HG02973 (cell line): ENCODE results near the gene MELTF.

ENCODE experiments used
- ATAC-seq: cut with Tn5 transposase; IDR thresholded peaks from one replicate; pipeline ENCODE4 v1.9.1; 2021; ENCODE audit warnings: moderate library complexity; ENCODE audit not compliant: unreplicated experiment

Gene MELTF

DNA sequence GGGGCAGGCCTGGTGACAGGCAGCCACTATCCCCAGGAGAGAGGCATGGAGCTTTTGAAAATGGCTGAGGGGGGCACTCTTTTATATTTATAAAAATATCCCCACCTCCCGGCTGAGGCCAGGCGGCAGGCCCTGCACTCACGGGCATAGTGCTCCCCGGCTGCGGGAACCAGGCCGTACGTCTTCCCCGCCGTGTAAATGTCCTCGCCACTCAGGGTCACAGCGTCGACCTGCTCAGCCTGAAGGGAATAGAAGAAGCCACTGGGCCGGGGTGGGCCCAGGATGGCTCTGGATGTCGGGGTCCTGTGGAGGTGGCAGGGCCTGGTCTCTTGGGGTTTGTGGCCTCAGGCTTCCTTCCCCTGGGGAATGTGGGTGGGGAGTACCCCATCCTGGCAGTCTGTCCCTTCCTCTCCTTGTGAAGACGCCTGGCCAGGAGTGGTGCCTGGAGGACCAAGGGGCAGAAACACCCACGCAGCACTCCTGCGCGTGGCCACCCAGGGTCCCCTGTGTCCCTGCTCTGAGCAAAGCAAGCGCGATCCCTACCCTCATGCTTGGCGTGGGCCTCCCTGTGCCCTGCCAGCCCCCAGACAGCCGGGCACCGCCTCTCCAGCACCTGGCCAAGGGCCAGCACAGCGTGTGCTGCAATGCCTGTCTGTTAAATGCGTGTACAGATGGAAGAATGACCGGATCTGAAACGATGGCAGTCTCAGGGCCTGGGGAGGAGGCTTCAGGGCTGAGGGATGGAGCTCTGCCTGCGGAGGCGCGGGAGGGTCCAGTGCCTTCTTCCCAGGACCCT, 18.9 kb downstream of the MELTF start:
- no peak for ATAC-seq

DNA sequence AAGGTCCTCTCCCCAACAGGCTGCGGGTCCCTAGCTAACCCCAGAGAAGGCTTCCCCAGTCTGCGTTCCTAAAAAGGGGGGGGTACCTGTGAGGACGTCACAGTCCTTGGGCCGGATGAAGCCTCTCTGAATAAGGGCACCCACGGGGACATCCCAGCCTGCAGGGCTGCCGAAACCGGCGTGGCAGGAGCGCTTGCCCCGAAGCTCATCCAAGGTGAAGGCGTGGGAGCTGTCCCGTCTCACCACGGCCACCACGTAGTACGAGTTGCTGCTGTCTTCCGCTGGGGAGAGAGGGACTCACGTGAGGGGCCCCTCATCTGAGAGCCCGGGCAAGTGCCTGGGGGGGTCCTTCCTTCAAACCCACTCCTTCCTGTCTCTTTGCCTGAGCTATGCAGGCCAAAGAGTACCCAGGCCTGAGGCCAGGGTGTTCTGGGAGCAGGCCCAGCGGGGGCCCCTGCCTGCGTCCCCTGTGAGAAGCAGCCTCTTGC, 20.0 kb downstream of the MELTF start:
- no peak for ATAC-seq

DNA sequence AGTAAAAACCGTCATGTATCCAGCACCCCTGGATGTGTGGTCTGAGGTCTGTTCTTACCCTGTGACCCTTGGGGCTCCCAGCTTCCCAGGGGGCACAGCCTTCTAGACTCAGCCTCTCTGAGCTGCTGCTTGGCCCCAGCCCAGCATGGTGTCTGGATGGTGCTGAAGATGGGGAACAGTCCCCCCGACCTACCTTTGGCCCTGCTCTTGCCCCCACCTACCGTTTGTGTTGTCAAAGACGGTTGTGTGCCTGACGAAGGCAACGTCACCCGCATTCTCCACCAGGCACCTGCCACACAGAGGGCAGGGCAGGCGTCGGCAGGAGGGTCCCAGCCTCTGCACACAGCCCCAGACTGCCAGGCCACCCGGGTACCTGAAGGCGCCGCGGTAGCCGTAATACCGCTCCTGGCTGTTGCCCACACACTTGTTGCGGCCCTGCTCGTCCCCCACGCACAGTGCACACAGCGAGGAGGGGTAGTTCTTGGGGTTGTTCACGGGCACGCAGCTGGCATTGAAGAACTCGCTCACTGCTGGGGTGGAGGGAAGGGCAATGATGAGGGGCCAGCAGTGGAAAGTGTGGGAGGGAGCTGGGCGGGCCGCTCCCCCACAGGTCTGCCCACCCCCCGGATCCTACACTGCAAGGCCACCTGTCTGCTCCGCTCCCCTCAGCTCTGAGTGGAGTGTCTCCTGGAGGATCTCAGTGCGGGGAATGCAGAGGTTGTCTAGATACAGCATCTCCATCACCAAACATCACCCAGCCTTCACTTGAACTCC, 21.0 kb downstream of the MELTF start:
- no peak for ATAC-seq

DNA sequence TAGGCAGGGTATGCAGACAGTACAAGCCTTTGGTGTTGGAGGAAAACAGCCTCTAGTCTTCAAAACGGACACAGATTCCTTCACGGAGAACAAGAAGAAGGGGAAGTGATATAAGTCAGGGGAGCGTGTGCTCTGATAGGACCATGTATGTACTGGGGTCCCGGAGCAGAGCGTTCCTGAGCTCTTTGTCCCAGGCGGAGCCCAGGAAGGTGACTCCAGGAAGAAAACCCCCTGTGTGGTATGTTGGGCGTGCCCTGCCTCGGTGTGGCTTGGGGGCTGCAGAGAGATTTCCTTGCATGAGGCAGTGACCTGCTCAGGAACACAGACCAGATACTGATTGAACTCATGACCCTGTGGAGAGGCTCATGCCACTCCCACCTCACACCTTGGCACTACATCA, 21.7 kb downstream of the MELTF start:
- ATAC-seq = no peak

DNA sequence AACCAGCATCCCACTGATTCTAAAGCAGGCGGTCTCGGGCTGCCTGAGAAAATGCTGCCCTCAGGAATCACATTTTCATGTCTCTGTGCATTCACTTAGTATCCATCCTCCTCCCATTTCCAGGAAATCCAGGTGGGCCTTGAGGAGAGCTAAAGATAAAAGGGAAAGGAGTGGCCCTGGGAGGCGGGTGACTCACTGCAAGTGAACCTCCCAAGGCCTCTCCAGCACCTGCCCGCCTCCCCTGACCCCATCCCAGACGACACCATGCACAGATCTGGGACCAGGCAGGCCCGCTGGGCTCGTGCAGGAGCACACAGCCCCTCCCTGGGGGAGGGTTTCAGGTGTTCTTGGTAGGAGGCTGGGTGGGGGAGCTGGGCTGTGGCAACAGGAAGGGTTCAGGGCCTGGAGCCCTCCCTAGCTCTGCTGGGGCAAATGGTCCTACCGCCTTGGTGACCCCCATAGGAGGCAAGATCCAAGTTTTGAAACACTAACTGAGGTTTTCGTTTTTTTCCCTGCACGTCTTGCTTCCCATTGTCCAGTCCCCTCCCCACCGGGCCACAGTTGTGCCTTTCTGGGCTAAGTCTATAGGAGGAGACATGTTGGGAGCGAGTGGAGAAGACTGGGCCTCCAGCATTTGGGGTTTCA, 22.2 kb downstream of the MELTF start:
- no peak for ATAC-seq

DNA sequence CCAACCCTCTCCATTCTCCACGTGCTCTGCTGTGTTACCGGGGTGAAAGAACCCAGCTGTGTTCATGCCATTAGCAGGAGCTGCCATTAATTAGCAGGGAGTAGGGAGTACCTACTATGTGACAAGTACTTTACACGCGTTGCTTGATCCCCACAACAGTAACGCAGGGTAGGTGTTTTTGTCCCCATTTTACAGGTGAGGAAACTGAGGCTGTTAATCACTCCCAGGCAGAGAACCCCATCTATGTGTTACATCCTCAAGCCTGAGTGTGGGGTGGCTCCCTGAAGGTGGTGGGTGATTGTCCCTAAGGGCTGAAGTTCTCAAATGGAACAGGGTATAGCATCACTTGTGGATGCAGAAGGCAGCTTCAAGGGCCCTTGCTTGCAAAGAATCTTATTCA, 22.8 kb downstream of the MELTF start:
- no peak for ATAC-seq

DNA sequence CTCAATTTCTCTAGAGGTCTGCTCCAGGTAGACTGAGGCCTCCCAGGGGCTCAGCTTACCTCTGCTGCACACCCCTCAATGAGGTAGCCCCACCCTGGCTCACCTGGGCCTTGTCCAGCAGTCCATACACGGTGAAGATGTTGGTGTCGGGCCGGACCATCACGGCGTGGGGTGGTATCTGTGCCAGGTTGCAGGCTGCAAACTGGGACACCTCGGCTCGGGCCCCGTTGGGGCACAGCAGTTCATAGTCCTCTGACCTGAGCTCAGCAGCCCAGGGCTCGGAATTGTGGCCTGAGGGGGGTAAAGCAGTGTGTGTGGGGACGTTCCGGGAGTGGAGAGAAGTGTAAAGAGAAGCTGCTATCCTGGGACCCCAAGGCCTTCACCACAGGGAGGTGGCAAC, 23.2 kb downstream of the MELTF start:
- no peak for ATAC-seq

DNA sequence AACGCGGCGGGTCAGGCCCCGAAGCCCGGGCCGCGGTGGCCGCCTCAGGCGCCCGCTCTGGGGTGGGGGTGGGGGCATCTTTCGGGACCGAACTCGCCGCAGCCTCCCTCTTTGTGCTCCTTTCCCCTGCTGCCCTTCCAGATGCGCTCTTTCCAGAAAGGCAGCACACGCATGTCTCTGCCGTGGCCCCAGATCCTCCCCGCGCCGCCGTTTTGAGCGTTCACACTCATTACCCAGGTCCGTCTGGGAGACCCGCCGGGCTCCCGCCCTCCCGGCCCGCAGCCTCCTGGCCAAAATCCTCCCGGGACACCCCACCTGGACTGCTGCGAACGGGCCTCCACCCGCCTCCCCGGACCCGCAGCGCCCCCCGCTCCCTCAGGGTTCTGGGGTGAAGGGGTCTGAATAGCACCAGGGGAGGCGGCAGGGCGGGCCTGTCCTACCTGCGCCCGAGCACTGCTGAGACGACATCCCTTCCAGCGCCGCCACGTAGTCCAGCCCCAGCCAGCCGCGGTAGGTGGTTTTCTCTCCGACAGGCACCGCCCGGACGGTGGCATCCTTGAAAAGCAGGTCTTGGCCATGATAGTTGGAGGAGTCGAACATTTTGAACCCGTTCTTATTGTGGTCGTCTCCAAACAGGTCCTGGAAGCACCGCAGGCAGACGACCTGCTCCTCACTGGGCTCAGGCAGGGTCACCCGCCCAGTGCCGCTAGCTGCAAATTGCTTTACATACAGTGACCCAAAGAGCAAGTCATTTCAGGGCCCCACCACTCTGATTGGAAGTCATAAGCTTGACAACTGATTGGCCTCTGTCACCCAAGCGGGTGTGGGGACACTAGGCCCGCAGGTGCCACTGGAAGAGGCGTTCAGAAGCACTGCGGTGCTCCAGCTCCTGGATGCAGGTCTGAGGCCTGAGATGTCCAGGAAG, 25.9 kb downstream of the MELTF start:
- peak; percentile 22 for ATAC-seq

DNA sequence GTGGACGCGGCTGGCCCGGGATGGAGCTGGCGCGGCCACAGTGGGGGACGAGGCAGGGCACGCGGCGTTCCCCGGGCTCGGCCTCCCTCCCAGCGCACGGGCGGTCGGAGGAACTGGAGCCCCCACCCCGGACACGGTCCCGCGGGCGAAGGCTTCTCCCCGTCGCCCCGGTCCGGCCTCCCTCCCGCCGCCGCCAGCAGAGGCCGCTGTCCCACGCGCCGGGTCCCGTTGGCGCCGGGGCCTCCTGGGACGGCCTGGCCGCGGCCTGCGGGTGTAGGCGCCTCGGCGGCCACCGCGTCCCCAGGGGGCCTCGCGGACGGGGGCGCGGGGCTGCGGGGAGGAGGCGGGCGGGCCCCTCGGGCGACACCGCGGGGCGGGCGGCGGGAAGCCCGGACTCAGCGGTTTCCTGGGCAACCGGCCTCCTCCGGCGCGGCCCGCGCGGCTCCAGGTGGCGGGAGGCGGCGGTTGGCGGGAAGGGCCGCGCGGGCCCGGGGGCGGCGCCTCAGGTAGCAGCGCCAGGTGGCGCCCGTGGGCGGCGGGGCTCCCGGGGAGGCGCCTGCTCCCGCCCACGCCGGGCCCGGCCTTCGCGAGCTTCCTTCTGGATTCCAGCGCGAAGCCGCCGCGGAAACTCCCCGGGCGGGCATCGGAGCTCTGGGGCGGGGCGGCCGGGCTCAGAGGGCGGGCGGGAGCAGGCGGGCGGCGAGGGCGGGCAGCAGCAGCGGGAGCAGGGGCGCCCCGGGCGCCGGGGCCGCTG, 26.7 kb downstream of the MELTF start:
- peak; percentile 61 for ATAC-seq

DNA sequence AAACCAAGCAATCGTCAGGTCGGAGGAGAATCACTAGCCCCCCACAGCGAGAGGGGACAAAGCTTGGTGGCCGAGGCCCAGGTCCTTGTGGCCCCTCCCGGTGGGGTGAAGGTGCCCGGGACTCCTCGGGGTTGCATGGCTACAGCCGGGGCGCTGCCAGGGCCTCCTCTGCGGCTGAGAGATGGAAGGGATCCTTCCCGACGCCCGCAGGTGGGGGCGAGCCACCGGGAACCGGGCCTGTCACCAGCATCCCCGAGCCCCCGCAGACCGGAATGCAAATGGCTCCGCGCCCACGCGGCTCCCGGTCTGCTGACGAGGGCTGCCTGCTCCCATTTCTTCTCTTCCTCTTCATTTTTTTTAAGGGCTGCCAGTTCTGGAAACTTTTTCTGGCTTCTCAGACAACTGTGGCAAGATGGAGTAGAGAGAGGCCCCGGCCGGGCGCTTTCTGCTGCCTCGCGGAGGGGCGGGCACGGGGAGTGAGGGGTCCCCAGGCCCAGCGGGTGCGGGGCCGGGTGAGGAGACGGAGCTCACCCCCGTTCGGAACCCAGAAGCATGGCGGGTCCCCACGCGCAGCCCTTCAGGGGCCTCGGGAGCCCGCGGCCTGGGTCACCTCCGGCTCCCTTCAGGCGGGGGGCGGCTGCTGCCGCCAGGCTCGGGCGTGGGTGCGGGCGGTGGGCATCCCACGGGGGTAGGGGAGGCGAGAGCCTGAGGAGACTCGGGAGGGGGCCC, 27.5 kb downstream of the MELTF start:
- ATAC-seq = no peak

DNA sequence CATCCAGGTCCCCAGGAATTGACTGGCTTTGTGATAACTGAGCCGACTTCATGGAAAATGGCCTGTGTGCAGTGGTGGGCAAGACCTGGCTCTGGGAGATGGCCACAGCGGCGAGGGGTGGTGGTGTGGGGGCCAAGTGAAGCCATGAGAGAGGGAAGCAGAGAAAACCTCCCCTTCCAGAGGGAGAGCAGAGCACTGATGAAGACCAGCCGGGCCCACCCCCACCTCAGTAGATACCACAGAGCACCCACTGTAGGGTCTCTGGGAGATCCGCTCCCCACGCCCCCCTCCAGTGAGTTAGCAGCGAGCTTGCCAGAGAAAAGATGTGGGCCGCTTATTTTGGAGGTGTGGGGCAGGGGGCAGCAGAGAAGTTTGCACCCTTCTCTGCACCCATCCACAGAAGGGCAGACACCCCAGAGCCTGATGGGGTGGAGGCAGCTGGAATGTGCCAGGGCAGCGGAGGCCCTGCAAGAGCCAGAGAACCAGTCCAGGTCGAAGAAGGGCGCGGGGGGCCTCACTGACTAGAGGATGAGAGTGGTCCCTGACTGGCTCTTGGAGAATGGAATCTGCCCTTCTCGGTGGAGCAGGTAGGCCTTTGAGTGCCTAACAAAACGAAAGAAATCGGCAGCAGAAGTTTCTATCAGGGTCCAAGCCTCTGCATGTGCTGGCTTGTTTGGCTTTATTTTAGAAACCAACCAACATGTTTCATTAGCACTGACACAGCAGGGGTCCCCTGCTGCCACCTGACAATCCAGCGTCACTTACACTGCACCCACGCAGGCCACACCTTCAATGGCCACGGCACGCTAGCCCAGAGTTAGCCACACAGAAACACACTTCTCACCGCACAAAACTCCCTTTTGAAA, 28.3 kb downstream of the MELTF start:
- no peak for ATAC-seq

DNA sequence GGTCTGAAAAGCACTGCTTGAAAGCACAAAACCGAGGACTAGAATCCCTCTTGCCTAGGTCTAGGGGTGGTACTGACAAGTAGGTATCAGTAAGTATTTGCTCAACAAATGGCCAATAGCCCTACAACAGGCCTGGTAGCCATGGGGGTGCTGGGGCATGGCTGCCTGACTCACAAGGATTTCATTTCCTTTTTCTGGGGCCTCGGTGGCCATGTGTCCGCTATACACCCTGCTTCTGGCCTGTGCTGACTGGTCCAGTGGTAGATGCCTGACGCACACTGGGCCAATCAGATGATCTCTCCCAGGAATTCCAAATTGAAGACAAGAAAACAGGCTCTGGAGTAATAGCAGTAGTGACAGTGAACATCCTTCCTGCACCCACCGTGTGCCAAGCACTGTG, 29.4 kb downstream of the MELTF start:
- no peak for ATAC-seq

DNA sequence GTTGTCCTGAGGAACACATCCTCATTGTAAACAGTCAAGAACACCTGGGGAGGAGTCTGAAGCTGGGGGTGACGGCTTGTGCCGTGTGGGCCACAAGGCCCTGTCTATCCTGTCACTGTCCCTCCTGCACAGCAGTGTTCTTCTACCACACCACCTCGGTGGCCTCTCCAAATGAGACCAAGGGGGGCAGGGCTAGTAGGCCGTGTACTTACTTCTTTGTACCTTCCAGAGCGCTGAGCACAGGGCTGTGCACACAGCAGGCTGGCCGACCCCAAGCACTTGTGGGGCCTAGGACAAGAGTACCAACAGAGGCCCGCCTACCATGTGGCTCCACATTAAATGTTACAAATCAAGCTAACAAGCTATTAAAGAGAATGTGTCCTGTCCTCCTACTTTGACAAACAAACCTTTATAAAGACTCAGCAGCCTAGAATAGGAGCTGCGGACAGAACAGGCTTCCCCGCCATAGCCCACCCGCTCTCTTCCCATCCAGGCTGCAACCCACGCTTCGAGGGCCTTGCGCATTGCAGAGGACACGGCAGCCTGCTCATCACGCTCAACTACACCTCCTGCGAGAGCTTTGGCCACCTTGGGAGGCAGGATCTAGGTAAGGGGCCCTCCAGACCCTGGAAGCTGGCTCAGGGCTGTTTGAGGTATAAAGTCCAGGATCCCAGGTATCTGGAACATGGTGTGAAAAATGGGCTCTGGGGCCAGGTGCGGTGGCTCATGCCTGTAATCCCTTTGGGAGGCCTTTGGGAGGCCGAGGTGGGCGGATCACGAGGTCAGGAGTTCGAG, 30.5 kb downstream of the MELTF start:
- ATAC-seq = no peak

DNA sequence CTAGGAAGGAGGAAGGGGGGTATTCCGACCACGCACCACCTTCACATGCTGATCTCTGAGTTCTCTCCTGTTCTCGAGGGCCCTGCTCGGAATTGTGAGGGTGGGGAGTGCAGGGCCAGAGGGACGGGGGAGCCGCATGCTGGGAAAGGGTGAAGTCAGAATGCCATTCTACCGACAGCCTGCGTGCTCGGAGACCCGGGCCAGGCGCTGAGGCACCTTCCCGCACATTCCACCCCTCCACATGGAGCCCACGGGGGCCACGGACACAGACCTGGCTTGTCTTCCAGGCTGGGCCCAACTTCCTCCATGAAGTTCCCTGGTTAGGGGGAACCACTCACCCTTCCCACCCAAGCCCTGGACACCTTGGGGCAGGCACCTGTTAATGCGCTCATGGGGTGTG, 32.3 kb downstream of the MELTF start:
- ATAC-seq = no peak

DNA sequence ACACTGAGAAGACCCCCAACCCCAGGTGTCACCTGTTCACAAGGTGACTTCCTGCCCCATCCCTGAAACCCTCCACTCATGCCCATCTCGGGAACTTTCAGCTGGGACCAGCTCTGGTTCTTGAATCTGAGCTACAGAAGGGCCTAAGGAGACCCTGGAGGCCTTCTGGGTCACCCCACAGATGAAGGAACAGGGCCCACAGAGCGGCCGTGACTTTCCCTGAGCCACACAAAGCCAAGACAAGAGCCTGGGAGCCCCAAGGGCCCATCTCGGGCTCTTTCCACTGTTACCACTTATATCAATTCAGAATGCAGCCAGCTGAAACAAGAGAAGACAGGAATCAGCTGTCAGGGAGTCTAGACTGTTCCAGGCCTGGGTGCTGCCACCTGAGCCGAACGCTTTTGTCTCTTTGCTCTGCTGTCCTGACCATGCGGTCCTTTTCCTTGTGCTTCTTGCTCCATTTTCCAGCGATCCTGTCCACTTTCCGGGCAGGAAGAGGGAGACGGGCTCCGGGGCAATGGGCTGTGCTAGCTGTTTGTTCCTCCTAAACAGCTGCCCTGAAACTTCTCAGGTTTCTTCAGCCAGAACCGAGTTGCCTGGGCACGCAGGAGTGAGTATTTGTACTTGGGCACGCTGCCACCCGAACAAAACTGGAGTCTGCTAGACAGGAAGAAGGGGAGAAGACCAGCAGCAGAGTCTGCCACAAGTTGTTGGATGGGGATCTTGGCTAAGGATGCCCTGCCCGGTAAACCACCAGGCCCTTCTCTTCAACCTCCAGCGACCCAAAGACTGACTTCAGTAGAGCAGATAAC, 33.0 kb downstream of the MELTF start:
- no peak for ATAC-seq

DNA sequence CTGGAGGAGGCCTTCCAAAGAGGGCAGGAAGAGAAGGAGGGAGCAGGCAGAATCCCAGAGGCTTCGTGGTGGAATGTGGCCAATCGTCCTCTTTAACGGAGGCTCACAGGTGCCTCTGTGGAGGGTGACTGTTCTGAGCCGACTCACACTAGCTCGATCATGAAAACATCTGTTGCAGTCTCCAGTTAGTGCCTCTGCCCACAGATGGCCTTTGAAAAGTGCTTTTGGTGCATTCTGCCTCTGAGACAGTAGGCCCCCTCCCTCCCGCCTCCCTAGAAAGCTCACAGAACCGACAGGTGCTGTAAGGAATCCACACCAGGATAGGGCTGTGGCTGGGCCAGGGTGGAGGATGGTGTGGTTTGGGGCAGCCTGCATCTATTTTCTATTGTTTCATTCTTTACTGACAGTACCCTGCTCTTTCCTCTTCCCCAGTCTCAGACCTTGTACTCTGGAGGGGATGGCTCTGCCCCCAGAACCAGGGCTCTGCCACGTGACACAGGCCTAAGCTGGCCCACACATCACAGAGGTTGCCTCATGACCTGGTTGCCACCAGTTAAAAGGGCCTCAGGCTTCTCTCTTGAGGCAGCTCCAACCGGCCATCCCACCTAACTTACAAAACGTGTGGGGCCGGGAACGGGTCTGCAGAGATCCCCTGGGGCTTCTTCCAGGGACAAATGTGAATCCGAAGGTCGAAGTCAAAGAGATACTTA, 33.8 kb downstream of the MELTF start:
- no peak for ATAC-seq
